Mucosa of descending colon (tissue), 3 donors: ENCODE results near the gene HNRNPA3. TPM values are rescaled to one million over a fixed set of nuclear protein-coding genes. Genes with fewer than 3 reads are reported as not detected.

Experiments
- ATAC-seq: fragments of 200-7000 bp; cut with Tn5 transposase; one replicate; pipeline ENCODE4 v1.9.1; 2020; ENCODE audit warnings: mild to moderate bottlenecking, moderate library complexity
- DNase-seq, 3 donors: peaks; one replicate each; pipeline ENCODE4 v3.0.0-alpha.2; 2020
- H3K36me3 ChIP-seq: fragments of 200-600 bp; one replicate; pipeline ENCODE4 v1.8.0; 2021; ENCODE audit warnings: low read depth, mild to moderate bottlenecking
- H3K4me1 ChIP-seq: fragments of 200-600 bp; one replicate; pipeline ENCODE4 v1.8.0; 2021; ENCODE audit warnings: low read depth, mild to moderate bottlenecking
- H3K4me3 ChIP-seq: fragments of 200-600 bp; one replicate; pipeline ENCODE4 v1.8.0; 2021; ENCODE audit warnings: mild to moderate bottlenecking
- H3K9me3 ChIP-seq: fragments of 200-600 bp; one replicate; pipeline ENCODE4 v1.8.0; 2021; ENCODE audit warnings: mild to moderate bottlenecking
- intact Hi-C, 2 donors: fragments of 100-400 bp; cut with DNase I in 1 of 2; cut with micrococcal nuclease in 1 of 2; formaldehyde crosslinking; loops; one replicate each; pipeline versions ENCODE4 v1.11.0 to v1.11.1; 2022; cut with DNase I, micrococcal nuclease
- total RNA-seq, 3 donors: library from RNA; stranded (reverse); fragmentation: NEBNext Ultra II Directional in 2 of 3; extraction: Animal tissue kit (Norgen Biotek cat#: 25700) in 2 of 3; gene quantifications; one replicate each; pipeline versions ENCODE4 v1.2.1 to v1.2.4, GENCODE V29; 2021 to 2023
- TF ChIP-seq, protein P1 (sequence below): fragments of 200-600 bp; IDR thresholded peaks from one replicate; pipeline ENCODE4 v1.8.0; 2022; ENCODE audit warnings: antibody characterized with exemption, mild to moderate bottlenecking
- donor health status: DM: no; HTN: no; CAD: no; lungs with moderate emphysema.
- donor health status: DM: no; HTN: no; CAD: no.
- donor health status: DM: no; HTN: yes; CAD: no.

Gene HNRNPA3
- total RNA-seq, 3 donors from 2014 or later = 133 to 169 (median 151) TPM

DNA sequence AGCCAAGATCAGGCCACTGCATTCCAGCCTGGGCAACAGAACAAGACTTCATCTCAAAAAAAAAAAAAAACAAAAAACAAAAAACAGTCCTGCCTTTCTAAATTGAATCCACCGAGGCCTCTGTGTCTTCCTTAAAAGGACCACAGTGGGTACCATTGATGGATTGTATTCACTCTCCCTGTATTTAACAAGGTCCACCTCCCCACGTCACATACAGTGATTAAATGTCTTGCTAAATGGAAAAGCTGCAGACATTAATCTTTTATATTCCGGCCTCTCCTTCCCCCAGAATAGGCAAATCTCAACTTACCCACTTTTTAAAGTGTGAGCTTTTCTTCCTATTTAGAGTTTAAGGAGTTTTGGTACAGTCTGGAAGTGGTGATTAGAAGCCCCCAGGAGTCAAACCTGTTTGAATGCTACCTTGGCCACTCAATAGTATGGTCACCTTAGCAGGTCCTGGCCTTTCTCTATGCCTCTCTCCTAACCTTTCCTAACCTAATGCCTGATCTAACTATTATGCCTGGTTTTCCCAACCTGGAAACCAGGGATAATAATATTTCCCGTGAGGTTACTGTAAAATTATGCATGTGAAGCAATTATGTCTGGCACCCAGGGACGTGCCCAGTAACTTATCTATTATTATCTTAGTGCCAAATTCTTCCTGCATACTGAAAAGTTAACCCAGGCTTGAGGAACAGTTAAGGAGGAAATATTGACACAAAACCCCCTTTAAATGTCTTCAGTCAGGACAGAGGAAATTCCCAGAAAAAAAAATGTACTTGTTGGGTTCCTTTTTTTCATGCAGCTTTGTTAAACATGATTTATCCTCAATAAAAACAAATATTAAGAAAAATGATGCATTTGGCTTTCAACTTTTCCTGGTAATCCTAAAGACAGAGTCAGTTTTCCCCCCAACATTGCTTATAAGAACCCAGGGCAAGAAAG, 48.8 kb downstream of the HNRNPA3 start:
- no peak overlapping the region for H3K4me3 ChIP-seq
- TF ChIP-seq, protein P1, sequence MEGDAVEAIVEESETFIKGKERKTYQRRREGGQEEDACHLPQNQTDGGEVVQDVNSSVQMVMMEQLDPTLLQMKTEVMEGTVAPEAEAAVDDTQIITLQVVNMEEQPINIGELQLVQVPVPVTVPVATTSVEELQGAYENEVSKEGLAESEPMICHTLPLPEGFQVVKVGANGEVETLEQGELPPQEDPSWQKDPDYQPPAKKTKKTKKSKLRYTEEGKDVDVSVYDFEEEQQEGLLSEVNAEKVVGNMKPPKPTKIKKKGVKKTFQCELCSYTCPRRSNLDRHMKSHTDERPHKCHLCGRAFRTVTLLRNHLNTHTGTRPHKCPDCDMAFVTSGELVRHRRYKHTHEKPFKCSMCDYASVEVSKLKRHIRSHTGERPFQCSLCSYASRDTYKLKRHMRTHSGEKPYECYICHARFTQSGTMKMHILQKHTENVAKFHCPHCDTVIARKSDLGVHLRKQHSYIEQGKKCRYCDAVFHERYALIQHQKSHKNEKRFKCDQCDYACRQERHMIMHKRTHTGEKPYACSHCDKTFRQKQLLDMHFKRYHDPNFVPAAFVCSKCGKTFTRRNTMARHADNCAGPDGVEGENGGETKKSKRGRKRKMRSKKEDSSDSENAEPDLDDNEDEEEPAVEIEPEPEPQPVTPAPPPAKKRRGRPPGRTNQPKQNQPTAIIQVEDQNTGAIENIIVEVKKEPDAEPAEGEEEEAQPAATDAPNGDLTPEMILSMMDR = no peak
- no peaks in the 10 kb centered on the region for H3K36me3 ChIP-seq
- no peaks in the 10 kb centered on the region for H3K9me3 ChIP-seq
- H3K4me1 ChIP-seq = peaks cover 46% of the 10 kb centered on the region
- DNase-seq = no peak
- intact Hi-C loops = loop anchor here (2.0 to 10.0 kb wide), 3 partner anchors 47 to 94 kb away; partner anchors contain the start of gene HNRNPA3 (in 1 of the 2)
- ATAC-seq = no peak

DNA sequence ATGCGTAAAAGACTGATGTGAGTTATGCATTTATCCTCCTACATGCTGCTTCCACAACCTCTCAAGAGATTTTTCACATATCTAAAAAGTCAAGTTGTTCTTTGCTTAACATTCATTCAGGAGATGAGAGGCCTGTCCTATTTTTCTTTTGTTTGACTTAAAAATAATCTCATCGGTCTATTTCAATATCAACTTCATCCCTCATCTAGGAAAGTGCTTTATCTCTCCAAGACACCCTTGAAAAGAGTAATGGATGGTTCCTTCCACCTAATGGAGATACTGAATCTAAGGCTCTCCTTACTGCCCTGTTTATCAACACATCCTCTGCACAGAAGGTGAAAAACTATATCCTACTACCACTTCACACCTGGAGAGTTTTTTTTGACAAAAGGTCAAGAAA, 49.5 kb downstream of the HNRNPA3 start:
- Histone ChIP-seq H3K36me3 (no peaks in the 10 kb centered on the region), H3K4me1 (peaks cover 44% of the 10 kb centered on the region), H3K9me3 (no peaks in the 10 kb centered on the region), H3K4me3 (no peak overlapping the region)
- DNase-seq = no peak
- intact Hi-C loops = loop anchor here (2.0 to 10.0 kb wide), 3 partner anchors 47 to 95 kb away; partner anchors contain the start of gene HNRNPA3 (in 1 of the 2)
- TF ChIP-seq, protein P1 = no peak
- no peak for ATAC-seq

DNA sequence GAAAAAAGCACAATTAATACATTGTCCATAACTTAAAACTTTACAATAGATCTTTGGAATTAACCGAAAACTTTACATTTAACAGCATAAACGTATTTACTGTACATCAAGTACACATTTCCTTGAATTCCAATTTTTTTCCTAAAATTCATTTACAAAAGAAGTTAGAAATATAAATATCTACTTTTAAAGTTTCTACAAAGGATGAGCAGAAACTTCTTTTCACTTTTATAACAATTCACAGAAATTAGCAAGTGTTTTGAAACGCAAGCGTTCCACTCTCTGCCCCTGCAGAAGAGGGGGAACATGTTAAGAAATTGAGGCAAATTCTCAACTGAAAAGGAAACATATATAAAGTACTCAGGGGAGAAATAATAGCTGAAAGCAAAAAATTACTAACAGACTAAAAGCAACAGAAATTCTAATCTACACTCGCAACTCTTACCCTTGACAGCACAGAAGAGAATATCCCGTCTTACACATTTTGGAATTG, 50.4 kb downstream of the HNRNPA3 start:
- TF ChIP-seq, protein P1 = no peak
- ATAC-seq = no peak
- Histone ChIP-seq H3K9me3 (no peaks in the 10 kb centered on the region), H3K4me3 (peak overlapping the region; percentile 100), H3K36me3 (no peaks in the 10 kb centered on the region), H3K4me1 (peaks cover 34% of the 10 kb centered on the region)
- intact Hi-C loops = loop anchor here (2.0 to 10.0 kb wide), 3 partner anchors 48 to 96 kb away; partner anchors contain the start of gene HNRNPA3 (in 1 of the 2)
- no peak for DNase-seq

DNA sequence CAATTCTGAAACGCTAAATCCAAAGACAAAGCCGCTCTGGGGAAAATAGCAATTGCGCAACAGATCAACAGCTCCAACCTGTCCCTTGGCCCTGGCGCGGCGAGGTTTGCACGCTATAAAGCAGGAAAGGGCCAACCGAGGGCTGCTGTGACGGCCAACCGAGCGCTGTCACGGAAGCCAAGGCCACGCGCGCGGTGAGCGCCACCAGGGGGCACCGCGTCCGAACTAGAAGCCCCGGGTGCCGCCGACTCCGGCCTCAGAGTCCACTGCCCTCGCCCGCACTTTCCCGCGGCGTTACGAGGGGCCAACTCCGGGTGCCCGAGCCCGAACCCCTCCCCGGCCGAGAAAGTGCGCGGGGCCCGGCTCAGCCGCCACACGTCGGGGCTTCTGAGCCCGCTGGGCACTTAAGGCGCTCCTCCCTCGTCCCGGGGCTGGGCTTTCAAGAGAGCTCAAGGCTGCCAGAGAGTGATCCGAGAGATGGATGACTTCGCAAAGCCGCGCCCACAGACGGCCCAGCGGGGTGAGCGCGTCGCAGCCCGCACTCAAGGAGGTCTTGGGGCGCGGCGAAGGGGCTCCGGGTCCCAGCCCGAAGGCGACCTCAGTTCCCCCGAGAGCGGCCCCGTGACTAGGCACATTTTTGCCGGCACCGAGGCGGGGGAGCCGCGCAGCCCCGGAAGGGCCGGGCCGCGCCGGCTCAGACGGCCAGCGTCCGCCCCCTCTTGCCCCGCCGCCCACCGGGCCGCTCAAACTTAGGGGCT, 51.0 kb downstream of the HNRNPA3 start:
- H3K4me3 ChIP-seq = peak overlapping the region; percentile 100
- H3K36me3 ChIP-seq = no peaks in the 10 kb centered on the region
- intact Hi-C loops = loop anchor here (2.0 to 10.0 kb wide), 3 partner anchors 49 to 96 kb away; partner anchors contain the start of gene HNRNPA3 (in 1 of the 2)
- peak; percentile 98 to 100 (median 100) for DNase-seq
- peak; percentile 83 for ATAC-seq
- peaks cover 34% of the 10 kb centered on the region for H3K4me1 ChIP-seq
- H3K9me3 ChIP-seq = no peaks in the 10 kb centered on the region
- TF ChIP-seq, protein P1 = peak; percentile 80

DNA sequence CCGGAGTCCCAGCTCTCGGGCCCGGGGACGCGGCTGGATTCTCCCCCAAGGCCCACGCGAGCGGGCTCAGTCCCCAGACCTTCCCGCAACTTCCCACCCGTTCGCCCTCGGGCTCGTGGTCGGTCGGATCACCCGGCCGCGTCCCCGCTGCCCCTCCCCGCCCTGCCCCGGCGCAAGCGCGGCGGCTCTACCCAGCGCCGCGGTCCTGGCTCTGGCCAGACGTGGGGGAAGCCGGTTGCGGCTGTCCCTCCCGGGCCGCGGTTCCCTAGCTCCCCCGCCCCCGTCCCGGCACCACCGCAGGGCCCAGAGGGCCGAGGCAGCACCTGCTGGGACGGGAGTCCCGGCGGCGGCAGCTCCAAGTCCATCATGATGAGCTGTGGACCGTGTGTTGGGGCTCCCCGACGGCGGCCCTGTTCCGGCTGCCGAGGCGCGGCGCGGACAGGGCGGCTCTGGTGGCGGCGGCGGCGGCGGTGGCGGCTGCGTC, 51.7 kb downstream of the HNRNPA3 start:
- peaks cover 34% of the 10 kb centered on the region for H3K4me1 ChIP-seq
- TF ChIP-seq, protein P1 = no peak
- DNase-seq = peak in 2 of 3 donors; percentile 72 to 73
- peak; percentile 35 for ATAC-seq
- peak overlapping the region; percentile 100 for H3K4me3 ChIP-seq
- no peaks in the 10 kb centered on the region for H3K36me3 ChIP-seq
- intact Hi-C loops = loop anchor here (5.0 to 10.0 kb wide), 2 partner anchors 49 to 97 kb away; partner anchors contain the start of gene HNRNPA3 (in 1 of the 2)
- H3K9me3 ChIP-seq = no peaks in the 10 kb centered on the region
